Measurements from ENCODE around the gene DPM2.

GRCh38 chr9:127974001-127974768 lies 36.5 kb upstream of the DPM2 start:
- 0 out of 4 replicates have a peak, but pooled peaks of 1 of the 2 experiments have one; percentile 4 for TF ChIP-seq CTCF (conservative IDR thresholded peaks at IDR 0.05; ENCODE audit: low read depth in 2 of 2)
- no peak for TF ChIP-seq JUNB (IDR thresholded peaks at IDR 0.05; ENCODE audit: unreplicated experiment)
- TF ChIP-seq POLR2AphosphoS5 (IDR thresholded peaks at IDR 0.05; ENCODE audit: low read depth), result no peak
- no peak for TF ChIP-seq EZH2 (IDR thresholded peaks at IDR 0.05; ENCODE audit: low read depth, unreplicated experiment)
- TF ChIP-seq REST (IDR thresholded peaks at IDR 0.05; ENCODE audit: unreplicated experiment), result no peak
- no peak for TF ChIP-seq CREB1 (CRISPR knock-in tag; IDR thresholded peaks at IDR 0.05; ENCODE audit: low read depth)
- no peak for TF ChIP-seq STAT1 (IDR thresholded peaks at IDR 0.05; ENCODE audit: unreplicated experiment)
